Measurements from ENCODE around the gene TEX52. TPM values are rescaled to one million over a fixed set of nuclear protein-coding genes. Genes with fewer than 3 reads are reported as not detected.
"Not testable (repeated sequence)": the region's sequence is repeated elsewhere in the genome, so short reads cannot be mapped to it uniquely, and the experiment has no call there.

The TEX52 gene
- total RNA-seq, 1 donor from 2014 or later, result not detected

DNA sequence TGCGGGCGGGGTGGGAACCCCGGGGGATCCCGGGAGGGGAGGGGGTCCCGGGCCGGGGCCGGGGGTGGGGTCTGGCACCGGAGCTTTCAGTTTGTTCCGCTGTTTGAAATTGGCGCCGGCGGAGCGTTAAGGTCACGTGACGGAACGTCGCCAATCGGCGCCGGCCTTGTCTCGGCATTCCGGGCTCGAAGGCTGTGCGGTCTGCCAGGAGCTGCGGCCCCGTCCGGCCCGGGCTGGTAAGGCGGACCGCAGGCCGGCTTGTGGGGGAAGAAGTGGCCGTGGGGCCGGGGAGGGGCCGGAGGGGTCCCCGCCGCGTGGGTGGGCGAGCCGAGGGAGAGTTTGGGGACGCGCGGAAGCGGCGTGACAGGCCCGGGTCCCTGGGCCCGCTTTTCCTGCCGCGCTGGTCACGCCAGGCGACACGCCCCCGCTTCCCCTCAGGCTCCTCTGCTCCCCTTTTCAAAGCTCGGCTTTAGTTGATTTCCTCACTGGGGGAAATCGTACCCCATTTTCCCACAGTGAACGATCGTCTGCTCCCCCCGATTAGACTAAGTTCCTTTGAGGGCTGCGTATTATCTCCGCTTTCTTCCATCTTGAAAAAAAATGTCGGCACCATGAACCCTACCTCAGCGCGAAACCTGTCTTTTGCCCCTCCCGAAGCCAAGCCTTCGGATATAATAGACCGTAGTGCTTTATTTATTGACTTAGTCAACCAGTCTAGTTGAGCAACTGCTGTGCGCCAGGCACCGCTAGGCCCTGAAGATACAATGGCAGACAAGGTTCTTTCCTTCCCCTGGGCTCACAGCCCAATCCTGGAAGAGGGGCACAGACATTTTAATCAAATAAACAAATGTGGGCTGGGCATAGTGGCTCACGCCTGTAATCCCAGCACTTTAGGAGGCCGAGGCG is 20.5 kb upstream of the TEX52 start, which contains the start of the genes FOXM1 and RHNO1:
TSS of gene FOXM1 (minus strand) at position 128 of the 906 bp plus-strand sequence. CDS start 2,696 bp downstream, outside the sequence.
TSS of gene RHNO1 (plus strand) at position 177 of the 906 bp plus-strand sequence. CDS start 8,144 bp downstream, outside the sequence.
- Histone ChIP-seq H3K4me3 (ENCODE audit: low read depth, low read length) (peak within 1 kb of the TSS; percentile 95), H3K27me3 (ENCODE audit: control insufficient read depth, insufficient read depth, low read length) (no peaks in the 10 kb centered on the region), H3K36me3 (ENCODE audit: control insufficient read depth, insufficient read depth, low read length) (no peaks in the 10 kb centered on the region)
- FAIRE-seq, result peak; percentile 47
- TF ChIP-seq, protein P1, sequence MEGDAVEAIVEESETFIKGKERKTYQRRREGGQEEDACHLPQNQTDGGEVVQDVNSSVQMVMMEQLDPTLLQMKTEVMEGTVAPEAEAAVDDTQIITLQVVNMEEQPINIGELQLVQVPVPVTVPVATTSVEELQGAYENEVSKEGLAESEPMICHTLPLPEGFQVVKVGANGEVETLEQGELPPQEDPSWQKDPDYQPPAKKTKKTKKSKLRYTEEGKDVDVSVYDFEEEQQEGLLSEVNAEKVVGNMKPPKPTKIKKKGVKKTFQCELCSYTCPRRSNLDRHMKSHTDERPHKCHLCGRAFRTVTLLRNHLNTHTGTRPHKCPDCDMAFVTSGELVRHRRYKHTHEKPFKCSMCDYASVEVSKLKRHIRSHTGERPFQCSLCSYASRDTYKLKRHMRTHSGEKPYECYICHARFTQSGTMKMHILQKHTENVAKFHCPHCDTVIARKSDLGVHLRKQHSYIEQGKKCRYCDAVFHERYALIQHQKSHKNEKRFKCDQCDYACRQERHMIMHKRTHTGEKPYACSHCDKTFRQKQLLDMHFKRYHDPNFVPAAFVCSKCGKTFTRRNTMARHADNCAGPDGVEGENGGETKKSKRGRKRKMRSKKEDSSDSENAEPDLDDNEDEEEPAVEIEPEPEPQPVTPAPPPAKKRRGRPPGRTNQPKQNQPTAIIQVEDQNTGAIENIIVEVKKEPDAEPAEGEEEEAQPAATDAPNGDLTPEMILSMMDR (IDR thresholded peaks at IDR 0.05; ENCODE audit: insufficient read depth, low read length, severe bottlenecking), result no peak
- peak; percentile 84 for DNase-seq (ENCODE audit: low read depth)

DNA sequence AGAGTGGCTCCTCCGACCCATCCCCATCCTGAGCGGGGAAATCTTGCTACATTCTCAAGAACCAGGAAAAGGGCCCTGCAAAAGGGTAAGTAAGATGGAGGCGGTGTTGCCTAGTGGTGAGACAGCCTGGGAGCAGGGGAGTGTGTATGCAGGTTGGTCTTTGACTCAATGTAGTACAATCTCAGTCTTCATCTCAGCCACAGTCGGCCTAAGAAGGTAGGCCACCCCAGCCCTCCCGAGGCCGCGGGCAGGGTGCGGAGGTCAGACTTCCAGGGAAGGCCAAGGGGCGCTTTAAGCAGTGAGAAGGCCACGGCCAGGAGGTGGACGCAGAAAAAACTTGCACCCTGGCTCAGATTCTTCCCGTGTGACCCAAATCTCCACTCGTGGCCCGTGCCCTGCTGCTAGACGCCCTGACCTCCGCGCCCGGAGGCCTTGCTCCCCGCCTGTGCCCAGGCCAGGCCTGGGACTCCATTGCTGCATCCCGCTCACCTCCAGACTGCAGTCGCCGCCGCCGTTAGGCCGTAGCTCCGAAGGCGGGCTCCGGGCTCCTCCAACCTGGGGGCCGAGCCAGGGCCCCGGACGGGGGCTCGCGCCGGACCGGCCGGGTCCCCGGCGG is 19.7 kb upstream of the TEX52 start:
- Histone ChIP-seq H3K36me3 (ENCODE audit: control insufficient read depth, insufficient read depth, low read length) (no peaks in the 10 kb centered on the region), H3K4me3 (ENCODE audit: low read depth, low read length) (peak overlapping the region; percentile 95), H3K27me3 (ENCODE audit: control insufficient read depth, insufficient read depth, low read length) (no peaks in the 10 kb centered on the region)
- DNase-seq (ENCODE audit: low read depth) (peak; percentile 15), FAIRE-seq (no peak)
- TF ChIP-seq, protein P1 (IDR thresholded peaks at IDR 0.05; ENCODE audit: insufficient read depth, low read length, severe bottlenecking), result no peak

DNA sequence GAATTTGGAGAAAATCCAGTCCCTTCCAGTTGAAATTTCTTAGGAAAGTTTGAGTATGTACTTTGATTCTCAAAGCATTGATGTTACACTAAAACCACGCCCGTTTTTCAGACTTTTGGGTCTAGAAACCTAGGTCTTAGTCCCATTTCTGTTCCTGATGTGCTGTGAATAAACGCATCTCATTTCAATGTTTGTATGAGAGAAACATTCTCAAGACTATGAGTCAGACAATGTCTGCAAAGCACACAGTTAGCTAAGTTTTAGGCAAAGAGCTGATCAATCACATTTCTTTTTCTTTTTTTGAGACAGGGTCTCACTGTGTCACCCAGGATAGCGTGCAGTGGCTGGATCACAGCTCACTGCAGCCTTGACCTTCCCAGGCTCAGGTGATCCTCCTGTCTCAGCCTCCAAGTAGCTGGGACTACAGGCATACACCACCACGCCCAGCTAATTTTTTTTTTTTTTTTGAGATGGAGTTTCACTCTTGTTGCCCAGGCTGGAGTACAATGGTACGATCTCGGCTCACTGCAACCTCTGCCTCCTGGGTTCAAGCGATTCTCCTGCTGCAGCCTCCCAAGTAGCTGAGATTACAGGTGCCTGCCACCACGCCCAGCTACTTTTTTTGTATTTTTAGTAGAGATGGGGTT is 12.3 kb upstream of the TEX52 start:
- not testable (repeated sequence) for DNase-seq (ENCODE audit: low read depth)

DNA sequence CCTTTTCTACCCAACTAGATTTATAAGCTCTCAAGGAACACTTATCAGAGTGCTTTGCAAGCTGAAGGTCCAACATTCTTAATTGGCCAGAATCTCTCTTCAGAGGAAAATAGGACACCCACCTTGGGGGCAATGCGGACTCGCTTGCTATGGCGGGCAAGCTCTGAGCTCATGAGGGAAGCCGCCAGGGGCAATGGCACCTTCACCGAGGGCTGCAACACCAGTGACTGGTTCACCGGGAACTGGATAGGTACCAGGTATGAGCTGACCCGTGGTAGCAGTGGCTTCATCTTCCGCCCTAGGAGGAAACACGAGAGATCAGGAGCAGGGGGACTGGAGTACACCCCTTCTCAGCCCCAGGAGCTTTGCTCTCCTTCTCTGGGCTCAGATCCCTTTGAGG is 7.4 kb upstream of the TEX52 start:
- no peak for FAIRE-seq

More for the DNA sequence above, 12.3 kb upstream of the TEX52 start:
- not testable (repeated sequence) for H3K4me3 ChIP-seq (ENCODE audit: low read depth, low read length); FAIRE-seq; H3K36me3 ChIP-seq (ENCODE audit: control insufficient read depth, insufficient read depth, low read length); H3K27me3 ChIP-seq (ENCODE audit: control insufficient read depth, insufficient read depth, low read length)

DNA sequence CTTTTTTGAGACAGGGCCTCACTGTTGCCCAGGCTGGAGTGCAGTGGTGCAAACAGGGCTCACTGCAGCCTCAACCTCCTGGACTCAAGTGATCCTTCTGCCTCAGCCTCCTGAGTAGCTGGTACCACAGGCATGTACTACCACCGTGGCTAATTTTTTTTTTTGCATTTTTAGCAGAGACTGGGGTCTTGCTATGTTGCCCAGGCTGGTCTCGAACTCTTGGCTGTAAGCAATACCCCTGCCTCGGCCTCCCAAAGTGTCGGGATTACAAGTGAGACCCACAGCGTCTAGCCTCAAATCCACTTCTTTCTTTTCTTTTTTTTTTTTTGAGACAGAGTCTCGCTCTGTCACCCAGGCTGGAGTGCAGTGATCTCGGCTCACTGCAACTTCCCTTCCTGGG is 6.6 kb upstream of the TEX52 start:
- not testable (repeated sequence) for H3K27me3 ChIP-seq (ENCODE audit: control insufficient read depth, insufficient read depth, low read length); FAIRE-seq; DNase-seq (ENCODE audit: low read depth); H3K4me3 ChIP-seq (ENCODE audit: low read depth, low read length)
- peaks cover 13% of the 10 kb centered on the region for H3K36me3 ChIP-seq (ENCODE audit: control insufficient read depth, insufficient read depth, low read length)

More for the DNA sequence above, 7.4 kb upstream of the TEX52 start:
- Histone ChIP-seq H3K36me3 (ENCODE audit: control insufficient read depth, insufficient read depth, low read length) (peaks cover 10% of the 10 kb centered on the region), H3K27me3 (ENCODE audit: control insufficient read depth, insufficient read depth, low read length) (no peaks in the 10 kb centered on the region), H3K4me3 (ENCODE audit: low read depth, low read length) (no peak overlapping the region)
- TF ChIP-seq, protein P1 (IDR thresholded peaks at IDR 0.05; ENCODE audit: insufficient read depth, low read length, severe bottlenecking), result no peak
- DNase-seq (ENCODE audit: low read depth), result no peak

DNA sequence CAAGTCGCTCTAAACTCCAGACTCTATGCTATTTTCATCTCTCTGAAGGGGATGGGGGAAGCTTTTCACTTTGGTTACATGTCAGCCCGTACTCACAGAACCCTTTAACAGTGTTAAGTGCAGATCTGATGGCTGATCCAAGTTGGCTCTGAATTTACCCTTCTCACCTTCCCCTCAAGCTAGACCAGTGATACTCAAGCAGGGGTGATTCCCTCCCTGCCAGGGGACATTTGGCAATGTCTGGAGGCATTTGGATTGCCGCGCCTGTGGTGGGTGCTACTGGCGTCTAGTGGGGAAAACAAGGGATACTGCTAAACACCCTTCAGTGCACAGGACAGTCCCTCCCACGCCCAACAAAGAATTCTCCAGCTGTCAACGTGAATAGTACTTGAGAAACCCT is 6.0 kb upstream of the TEX52 start:
- TF ChIP-seq, protein P1 (IDR thresholded peaks at IDR 0.05; ENCODE audit: insufficient read depth, low read length, severe bottlenecking), result no peak
- H3K4me3 ChIP-seq (ENCODE audit: low read depth, low read length), result no peak overlapping the region
- H3K27me3 ChIP-seq (ENCODE audit: control insufficient read depth, insufficient read depth, low read length), result no peaks in the 10 kb centered on the region
- no peak for FAIRE-seq
- peaks cover 13% of the 10 kb centered on the region for H3K36me3 ChIP-seq (ENCODE audit: control insufficient read depth, insufficient read depth, low read length)
- no peak for DNase-seq (ENCODE audit: low read depth)

Data from bronchial epithelial cell (primary cell).